Endothelial cell of umbilical vein (primary cell): ENCODE measurements around the gene ADCY5. TPM values are rescaled to one million over a fixed set of nuclear protein-coding genes. Genes with fewer than 3 reads are reported as not detected.

Experiments
- BruUV-seq: library from RNA; stranded (reverse); fragments of 400-500 nt; replicated peaks from 2 replicates; lab custom pipeline; 2021; lab: Mats Ljungman, UMichigan
- CTCF ChIA-PET: fragments of 300-600, 350-600 bp; sonication (Branson Sonifier 250); formaldehyde crosslinking; loops from one replicate; lab custom pipeline; 2021; ENCODE audit warnings: antibody characterized with exemption, inconsistent platforms; lab: Charles Lee
- POLR2A ChIA-PET: fragments of 300-600, 350-600 bp; sonication (Branson Sonifier 250); formaldehyde crosslinking; loops from one replicate; lab custom pipeline; 2021; ENCODE audit warnings: antibody characterized with exemption, inconsistent platforms; lab: Charles Lee
- DNase-seq: peaks from one replicate; pipeline ENCODE4 v3.0.0-alpha.2; 2011; ENCODE audit warnings: low read depth, low spot score
- FAIRE-seq: peaks from 2 replicates; lab custom pipeline; 2011; peaks lifted over from hg19 to GRCh38; lab: Jason Lieb, UNC
- H2AFZ ChIP-seq: 2 replicates; pipeline ENCODE4 v1.6.0; 2012; ENCODE audit warnings: low read depth, low read length, control low read depth, inconsistent platforms
- H3K27ac ChIP-seq: 2 replicates; pipeline ENCODE4 v1.5.1; 2011; ENCODE audit warnings: low read depth, mild to moderate bottlenecking, control low read depth, low read length, moderate library complexity; ENCODE audit not compliant: insufficient read depth
- H3K27me3 ChIP-seq, 2 experiments: 2 replicates each; pipeline versions ENCODE4 v1.6.0 to v1.6.1; 2011; ENCODE audit warnings: low read length in 2 of 2, mixed read lengths in 1 of 2; ENCODE audit not compliant: control insufficient read depth in 2 of 2, insufficient read depth in 2 of 2
- H3K36me3 ChIP-seq, 2 experiments: 2 replicates in 1 of 2; 3 replicates in 1 of 2; pipeline ENCODE4 v1.5.1; 2011; ENCODE audit warnings: low read length in 2 of 2, mild to moderate bottlenecking in 1 of 2, moderate library complexity in 1 of 2; ENCODE audit not compliant: control insufficient read depth in 2 of 2, insufficient read depth in 2 of 2; ENCODE audit errors: extremely low read depth in 1 of 2
- H3K4me1 ChIP-seq: 3 replicates; pipeline ENCODE4 v1.5.1; 2011; ENCODE audit warnings: mild to moderate bottlenecking, low read length; ENCODE audit not compliant: control insufficient read depth, insufficient read depth; ENCODE audit errors: extremely low read depth
- H3K4me2 ChIP-seq: 2 replicates; pipeline ENCODE4 v1.6.1; 2011; ENCODE audit warnings: low read length, control low read depth, mixed read lengths; ENCODE audit not compliant: insufficient read depth
- H3K4me3 ChIP-seq, 3 experiments: fragments of 200-600 bp in 1 of 3; sonication (generic), shearing (Covaris generic) in 1 of 3; replicated peaks in 1 of 3; 2 replicates each; pipeline ENCODE4 v1.5.1; 2011 to 2016; ENCODE audit warnings: control low read depth in 3 of 3, low read length in 3 of 3, mild to moderate bottlenecking in 2 of 3, inconsistent platforms in 1 of 3, low read depth in 1 of 3, moderate library complexity in 1 of 3; ENCODE audit not compliant: insufficient read depth in 1 of 3
- H3K79me2 ChIP-seq: 2 replicates; pipeline ENCODE4 v1.6.0; 2012; ENCODE audit warnings: low read length, inconsistent platforms; ENCODE audit not compliant: control insufficient read depth, insufficient read depth
- H3K9ac ChIP-seq: replicated peaks from 2 replicates; pipeline ENCODE3; 2011; ENCODE audit warnings: low read length, control low read depth; ENCODE audit not compliant: insufficient read depth; ENCODE audit errors: extremely low read depth
- H3K9me1 ChIP-seq: replicated peaks from 3 replicates; pipeline ENCODE4 v1.6.0; 2011; ENCODE audit warnings: mild to moderate bottlenecking, low read length; ENCODE audit not compliant: control insufficient read depth, insufficient read depth; ENCODE audit errors: extremely low read depth
- H3K9me3 ChIP-seq: replicated peaks from 2 replicates; pipeline ENCODE4 v1.5.1; 2012; ENCODE audit warnings: low read length, inconsistent platforms; ENCODE audit not compliant: control insufficient read depth, insufficient read depth
- H4K20me1 ChIP-seq: replicated peaks from 2 replicates; pipeline ENCODE3; 2011; ENCODE audit warnings: mild to moderate bottlenecking, low read length; ENCODE audit not compliant: control insufficient read depth, insufficient read depth; ENCODE audit errors: extremely low read depth
- CTCF ChIP-seq, 2 donors: IDR thresholded peaks; 1 replicate in 1 of 2; 2 replicates in 1 of 2; pipeline ENCODE4 v1.5.1; 2011; ENCODE audit warnings: low read length in 2 of 2, mild to moderate bottlenecking in 2 of 2, moderate library complexity in 2 of 2, control low read depth in 1 of 2, inconsistent platforms in 1 of 2, low read depth in 1 of 2; ENCODE audit not compliant: insufficient read depth in 1 of 2; ENCODE audit errors: extremely low read depth in 1 of 2
- EZH2 ChIP-seq: IDR thresholded peaks from 2 replicates; pipeline ENCODE4 v1.6.1; 2012; ENCODE audit warnings: borderline replicate concordance, low read depth, mild to moderate bottlenecking, moderate library complexity, low read length, inconsistent platforms; ENCODE audit not compliant: severe bottlenecking
- GATA2 ChIP-seq: IDR thresholded peaks from 2 replicates; pipeline ENCODE4 v1.7.0; 2011; ENCODE audit warnings: low read depth, mild to moderate bottlenecking, moderate library complexity, mixed read lengths, low read length; ENCODE audit not compliant: insufficient read length, insufficient read depth
- JUN ChIP-seq: IDR thresholded peaks from 2 replicates; pipeline ENCODE4 v1.6.1; 2011; ENCODE audit warnings: borderline replicate concordance, low read depth; ENCODE audit not compliant: insufficient read length, insufficient read depth
- MAX ChIP-seq: IDR thresholded peaks from 2 replicates; pipeline ENCODE4 v1.6.1; 2011; ENCODE audit not compliant: insufficient read depth, insufficient read length
- POLR2A ChIP-seq: IDR thresholded peaks from 2 replicates; pipeline ENCODE4 v1.6.1; 2012; ENCODE audit warnings: low read depth, mild to moderate bottlenecking, control low read depth, low read length
- POLR2AphosphoS5 ChIP-seq: IDR thresholded peaks from 2 replicates; pipeline ENCODE4 v1.6.1; 2012; ENCODE audit warnings: low read depth, mild to moderate bottlenecking, control low read depth, low read length, moderate library complexity; ENCODE audit not compliant: insufficient read depth
- dilution Hi-C: fragments of 300-500 bp; cut with MboI; formaldehyde crosslinking; loops from one replicate; pipeline ENCODE4 v1.15.0; 2019; ENCODE audit warnings: low sequenced_read_pairs; ENCODE audit not compliant: extremely low pct_ligation_motif_present
- intact Hi-C: fragments of 100-400 bp; cut with micrococcal nuclease; formaldehyde crosslinking; loops from one replicate; pipeline ENCODE4 v1.10.0; 2022
- polyA plus RNA-seq, 4 experiments: library from polyadenylated mRNA; depleted of rRNA in 3 of 4; stranded (reverse) in 3 of 4; unstranded in 1 of 4; fragments of >200 nt; gene quantifications; 2 replicates each; pipeline versions ENCODE4 v1.2.1 to v1.2.3, GENCODE V29; 2011 to 2012; ENCODE audit warnings: missing spikeins in 1 of 4
- total RNA-seq: library from RNA; stranded (reverse); gene quantifications from 2 replicates; pipeline ENCODE4 v1.2.3, GENCODE V29; 2021

Gene ADCY5
- total and polyA plus RNA-seq, 2 donors (not counting 3 experiments of a cell fraction or from before 2014, with no cell fraction given), result 0.01 TPM; not detected in 1

- H3K4me1 ChIP-seq, result no peaks in the 10 kb centered on the region
- FAIRE-seq, result no peak
- DNase-seq, result no peak
Observed at GRCh38 chr3:123383091-123384053, 65.5 kb downstream of the ADCY5 start.

More at GRCh38 chr3:123383091-123384053, 65.5 kb downstream of the ADCY5 start:
- Histone ChIP-seq H2AFZ (no peak overlapping the region), H3K79me2 (no peaks in the 10 kb centered on the region), H3K9me1 (no peaks in the 10 kb centered on the region), H3K36me3 (no peaks in the 10 kb centered on the region), H3K9ac (no peak overlapping the region), H3K9me3 (no peaks in the 10 kb centered on the region), H3K27me3 (peaks cover 2 to 6% of the 10 kb centered on the region in 2 experiments), H4K20me1 (no peaks in the 10 kb centered on the region), H3K4me2 (no peak overlapping the region), H3K27ac (no peak overlapping the region), H3K4me3 (no peak overlapping the region)
- no TSS peak for BruUV-seq
- dilution Hi-C loops (no loop called here), intact Hi-C loops (no loop called here)
- POLR2A ChIA-PET, result no interaction called here
- CTCF ChIA-PET, result no interaction called here
- TF ChIP-seq POLR2AphosphoS5 (no peak), JUN (no peak), CTCF (IDR thresholded peaks at IDR 0.05; ENCODE audit: extremely low read depth in 1 of 2, insufficient read depth in 1 of 2, low read depth in 1 of 2, low read length in 2 of 2) (no peak), POLR2A (no peak), GATA2 (no peak), MAX (no peak), EZH2 (no peak)
